GM20431 (cell line): Measurements from ENCODE around the gene MIS12.

Source experiments
- in situ Hi-C: fragments of 300-500 bp; cut with MseI, MboI; formaldehyde crosslinking; loops from one replicate; pipeline ENCODE4 v1.15.0; 2020; ENCODE audit warnings: low sequenced_read_pairs; ENCODE audit not compliant: unreplicated experiment

The MIS12 gene

GRCh38 chr17:5486206-5487124, at the start of gene MIS12:
Gene MIS12 (plus strand): TSS chr17:5486566. CDS start chr17:5488863, 2,297 bp downstream.
- in situ Hi-C loops: no loop called here

GRCh38 chr17:5437721-5438317, 48.5 kb upstream of the MIS12 start:
- in situ Hi-C loops: no loop called here

GRCh38 chr17:5438716-5439445, 47.5 kb upstream of the MIS12 start, which contains the start of gene C1QBP:
Gene C1QBP (minus strand): TSS chr17:5439155. CDS start chr17:5439073, 82 bp downstream.
- in situ Hi-C loops: no loop called here

- in situ Hi-C loops: no loop called here
Observed at GRCh38 chr17:5439446-5439764, 47.0 kb upstream of the MIS12 start.

- in situ Hi-C loops: no loop called here
Observed at GRCh38 chr17:5443728-5444127, 42.6 kb upstream of the MIS12 start.

DNA sequence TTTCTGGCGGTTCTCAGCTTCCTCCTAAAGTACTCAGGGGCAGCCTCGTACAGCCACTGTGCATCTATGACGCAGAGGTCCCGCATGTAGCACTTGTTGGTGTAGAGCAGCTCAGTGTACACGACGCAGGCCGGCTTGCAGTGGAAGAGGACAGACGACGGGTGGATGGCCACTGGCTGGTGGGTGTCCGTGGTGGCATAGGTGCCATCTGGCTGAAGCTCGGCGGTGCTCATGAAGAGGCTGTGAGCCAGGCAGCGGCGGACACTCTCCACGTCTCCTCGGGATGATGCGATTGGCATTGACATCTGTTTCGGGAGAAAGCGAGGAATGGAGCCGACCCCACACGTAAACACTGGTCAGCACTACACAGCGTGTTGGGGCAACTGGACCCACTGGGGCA, 42.2 kb upstream of the MIS12 start:
- in situ Hi-C loops: no loop called here

DNA sequence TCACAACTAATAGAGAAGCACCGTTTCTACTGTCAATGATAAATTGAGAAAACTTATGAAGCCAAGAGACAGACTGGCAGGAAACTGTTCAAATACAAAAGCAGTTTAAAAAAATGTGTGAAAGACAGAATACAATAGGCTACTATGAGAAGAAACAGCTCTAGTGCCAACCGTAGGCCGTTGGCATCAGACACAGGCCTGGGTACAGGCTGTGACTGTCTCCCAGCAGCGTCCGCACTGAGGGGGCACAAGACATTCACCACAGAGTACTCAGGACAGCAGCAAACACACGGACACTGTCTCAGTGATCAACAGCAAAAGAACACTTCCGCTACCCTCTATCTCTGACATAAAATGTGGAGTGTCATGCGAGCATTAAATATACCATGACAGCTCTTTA, 39.6 kb upstream of the MIS12 start:
- in situ Hi-C loops: no loop called here

- in situ Hi-C loops: no loop called here
Observed at GRCh38 chr17:5464717-5465507, 21.5 kb upstream of the MIS12 start.

- in situ Hi-C loops: no loop called here
Observed at GRCh38 chr17:5466295-5466694, 20.1 kb upstream of the MIS12 start.

- in situ Hi-C loops: no loop called here
Observed at GRCh38 chr17:5467416-5467815, 18.9 kb upstream of the MIS12 start.

GRCh38 chr17:5468075-5468473, 18.3 kb upstream of the MIS12 start:
- in situ Hi-C loops: no loop called here

- in situ Hi-C loops: no loop called here
Observed at GRCh38 chr17:5472511-5472910, 13.9 kb upstream of the MIS12 start.

- in situ Hi-C loops: no loop called here
Observed at GRCh38 chr17:5473906-5474305, 12.5 kb upstream of the MIS12 start.

GRCh38 chr17:5478992-5479391, 7.4 kb upstream of the MIS12 start:
- in situ Hi-C loops: no loop called here

DNA sequence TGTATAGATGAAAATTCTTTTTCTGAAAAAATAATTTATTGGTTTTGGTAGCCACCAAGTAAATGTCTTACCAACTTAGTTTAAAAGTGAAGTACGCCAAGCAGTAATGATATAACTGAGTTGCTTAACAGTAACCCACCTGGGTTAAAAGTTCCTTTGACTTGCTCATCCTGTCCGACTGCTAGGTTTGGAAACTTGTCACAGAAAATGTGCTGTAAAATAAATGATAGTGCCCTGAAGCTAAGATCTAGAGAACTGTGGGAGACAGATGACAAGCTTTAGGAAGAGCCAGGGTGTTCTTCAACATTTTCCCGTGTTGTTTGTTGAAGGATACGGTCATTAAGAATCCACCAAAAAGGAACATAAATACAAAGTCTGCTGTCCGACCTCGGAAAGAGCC, 5.4 kb upstream of the MIS12 start:
- in situ Hi-C loops: no loop called here

DNA sequence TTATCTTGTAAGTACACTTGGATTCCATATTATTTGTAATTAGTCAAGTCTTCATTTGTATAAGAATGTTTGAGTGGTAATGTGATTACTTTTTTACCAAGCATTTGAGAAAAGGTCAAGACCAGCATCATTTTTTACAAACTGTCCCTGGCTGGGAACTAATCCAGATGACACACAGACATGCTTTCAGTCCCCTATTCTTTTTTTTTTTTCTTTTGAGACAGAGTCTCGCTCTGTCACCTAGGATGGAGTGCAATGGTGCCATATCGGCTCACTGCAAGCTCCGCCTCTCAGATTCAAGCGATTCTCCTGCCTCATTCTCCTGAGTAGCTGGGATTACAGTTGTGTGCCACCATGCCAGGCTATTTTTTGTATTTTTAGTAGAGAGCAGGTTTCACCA, 4.9 kb upstream of the MIS12 start:
- in situ Hi-C loops: no loop called here

DNA sequence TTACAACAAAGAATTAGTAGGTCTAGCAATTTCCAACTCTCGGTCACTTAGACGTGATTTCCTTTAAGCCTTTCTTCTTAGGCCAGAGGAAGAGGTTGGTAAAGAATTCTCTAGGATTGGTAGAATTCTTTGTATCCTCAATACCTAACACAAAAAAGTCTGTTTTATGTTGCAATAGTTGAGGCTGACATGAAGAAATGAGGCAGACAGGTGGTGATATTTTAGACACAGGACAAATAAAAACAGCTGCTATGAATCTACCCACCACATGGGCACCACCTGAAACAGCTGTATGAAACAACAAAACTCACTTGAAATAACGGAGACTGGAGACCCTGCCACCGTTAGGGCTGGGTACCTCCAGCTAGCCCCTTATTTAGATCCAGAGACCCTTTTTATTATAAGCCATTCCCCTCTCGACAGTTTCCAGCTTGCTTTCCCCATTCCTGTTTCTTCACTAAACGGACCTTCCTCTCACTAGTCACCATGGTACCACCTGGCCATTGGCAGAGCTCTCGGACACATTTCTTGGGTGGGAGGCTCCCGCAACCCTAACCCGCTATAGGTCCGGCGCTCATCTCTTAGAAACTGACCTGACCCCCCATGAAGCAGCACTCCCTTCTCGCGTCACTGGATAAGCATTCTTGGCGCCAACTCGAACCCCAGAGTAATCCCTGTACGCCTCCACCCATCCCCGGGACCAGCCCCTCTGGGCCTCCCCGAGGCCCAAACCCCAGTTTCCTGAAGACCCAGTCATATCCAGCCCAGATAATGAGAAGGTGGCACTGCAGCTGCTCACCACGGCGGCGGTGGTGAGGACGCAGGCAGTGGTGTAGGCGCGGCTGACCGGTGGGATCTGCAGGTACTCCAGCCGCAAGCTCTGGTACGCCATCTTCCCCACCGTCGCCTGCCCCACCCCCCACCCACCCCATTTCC, 828 bp upstream of the MIS12 start, which contains the start of gene DERL2:
Gene DERL2 (minus strand): TSS at position 909 of the 936 bp plus-strand sequence. CDS start 17 bp downstream, at position 892.
- in situ Hi-C loops: no loop called here

- in situ Hi-C loops: no loop called here
Observed at GRCh38 chr17:5488752-5489151, 2.4 kb downstream of the MIS12 start.

- in situ Hi-C loops: no loop called here
Observed at GRCh38 chr17:5492970-5493369, 6.6 kb downstream of the MIS12 start.
